Spleen (tissue), 3 donors: ENCODE results near the gene MYCBPAP.

Experiments
- POLR2A ChIP-seq, 3 donors: fragments of 450-650 bp; IDR thresholded peaks; one replicate each; pipeline ENCODE4 v1.5.1; 2017; ENCODE audit warnings: antibody characterized with exemption in 3 of 3, mild to moderate bottlenecking in 1 of 3
- POLR2AphosphoS5 ChIP-seq, 3 donors: sonication (generic); formaldehyde crosslinking; IDR thresholded peaks; one replicate each; pipeline ENCODE4 v1.5.1; 2017; ENCODE audit warnings: antibody characterized with exemption in 3 of 3

DNA sequence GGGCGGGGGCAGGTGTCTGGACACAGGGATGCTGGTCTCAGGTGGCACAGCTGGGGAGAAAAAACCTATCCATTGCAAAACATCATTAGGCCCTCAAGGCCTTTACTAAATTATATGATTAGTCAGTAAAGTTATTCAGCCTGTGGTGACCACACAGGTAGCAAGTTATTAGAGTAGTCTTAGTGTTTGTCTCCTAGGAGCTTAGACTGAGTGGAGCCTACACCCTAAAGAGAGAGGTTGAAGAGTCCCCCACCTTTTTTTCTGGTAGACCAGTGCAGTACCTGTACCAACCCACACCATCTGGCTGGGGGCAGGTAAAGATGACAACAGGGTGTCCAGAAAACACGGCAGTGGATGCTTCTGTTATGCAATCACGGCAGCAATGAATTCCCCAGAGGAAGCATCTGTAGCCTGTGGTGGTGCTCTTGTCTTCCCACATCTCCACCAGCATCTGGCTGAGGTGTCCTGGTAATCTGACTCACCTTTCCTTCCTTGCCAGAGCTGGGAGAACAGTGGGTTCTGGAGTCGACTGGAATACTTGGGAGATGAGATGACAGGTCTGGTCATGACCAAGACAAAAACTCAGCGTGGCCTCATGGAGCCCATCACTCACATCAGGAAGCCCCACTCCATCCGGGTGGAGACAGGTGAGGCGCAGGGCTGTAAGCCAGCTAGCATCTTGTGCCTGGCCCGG, 11.0 kb downstream of the MYCBPAP start:
- TF ChIP-seq POLR2AphosphoS5 (IDR thresholded peaks at IDR 0.05) (no peak), POLR2A (IDR thresholded peaks at IDR 0.05) (no peak)
